HL-60/S4 (cell line): Measurements from ENCODE around the gene ADAMTS6.

Experiments used
- in situ Hi-C: fragments of 300-500 bp; cut with MboI; formaldehyde crosslinking; loops from 2 replicates; pipeline ENCODE4 v1.14.3; 2022; ENCODE audit warnings: low sequenced_read_pairs

The ADAMTS6 gene

DNA sequence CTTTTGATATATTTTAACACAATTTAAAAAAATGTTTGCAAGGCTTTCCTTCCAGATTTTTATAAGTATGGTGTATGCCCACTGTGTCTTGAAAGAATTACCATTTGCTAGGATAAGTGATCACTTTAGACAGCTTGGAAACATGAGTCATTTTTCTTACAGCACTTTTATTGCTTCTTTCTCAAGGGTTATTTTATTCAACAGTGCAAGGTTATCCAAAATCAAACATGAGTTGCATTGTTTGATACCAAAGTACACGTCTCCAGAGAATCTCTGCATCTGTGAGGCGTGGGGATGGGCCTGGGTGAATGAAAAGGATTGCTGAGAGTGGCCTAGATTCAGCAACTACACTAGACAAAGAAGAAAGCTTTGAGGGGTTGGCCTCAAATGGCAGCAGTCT lies 329.6 kb downstream of the ADAMTS6 start:
- in situ Hi-C loops = no loop called here

DNA sequence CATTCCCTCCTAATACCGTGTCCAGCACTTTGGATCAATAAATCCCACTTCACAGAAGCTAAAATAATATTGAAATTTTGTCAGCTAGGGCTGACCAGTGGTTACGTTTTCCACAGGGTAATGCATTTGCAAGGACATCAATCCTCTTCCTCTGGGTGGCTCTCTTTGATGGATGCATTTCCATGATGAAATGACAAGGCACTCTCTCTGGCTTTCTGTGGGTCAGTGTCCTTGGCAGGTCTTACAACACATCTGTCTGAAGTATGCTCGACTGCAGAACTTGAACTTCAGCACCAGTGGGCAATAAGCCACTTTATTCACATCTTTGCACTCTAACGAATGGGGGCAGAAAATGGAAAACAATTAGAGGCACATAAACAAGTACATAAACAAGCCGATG lies 330.1 kb downstream of the ADAMTS6 start:
- in situ Hi-C loops = no loop called here

DNA sequence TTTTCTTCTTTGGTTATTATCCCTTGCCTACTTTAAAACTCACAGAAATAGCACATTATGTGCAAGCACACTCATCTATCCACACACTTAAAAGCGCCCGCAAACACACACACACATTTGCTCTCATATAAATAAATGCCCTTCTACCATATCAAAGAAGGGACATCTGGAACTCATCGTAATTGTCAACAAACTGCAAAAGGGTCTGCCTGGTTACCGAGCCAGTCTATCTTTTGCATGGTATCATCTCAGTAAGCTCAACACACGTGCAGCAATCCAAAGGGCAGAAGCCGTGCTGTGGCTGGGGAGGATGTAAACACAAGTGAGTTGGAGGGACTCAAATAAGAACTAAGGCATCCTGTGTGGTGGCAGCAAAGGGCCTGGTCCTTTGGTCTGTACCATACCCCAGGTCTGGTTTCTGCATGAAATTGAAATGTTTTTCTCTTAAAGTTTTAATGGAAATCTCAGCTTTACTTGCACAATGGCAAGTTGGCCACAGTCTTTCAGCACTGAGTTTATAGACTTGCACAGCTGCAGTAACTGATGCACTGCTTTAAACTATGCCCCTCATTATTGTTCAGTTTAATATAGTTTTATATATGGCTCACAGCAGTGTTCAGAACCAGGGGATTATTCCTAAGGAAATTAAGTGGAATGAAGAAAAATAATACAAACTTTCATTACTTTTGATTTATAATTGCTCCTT lies 331.0 kb downstream of the ADAMTS6 start:
- in situ Hi-C loops = no loop called here

DNA sequence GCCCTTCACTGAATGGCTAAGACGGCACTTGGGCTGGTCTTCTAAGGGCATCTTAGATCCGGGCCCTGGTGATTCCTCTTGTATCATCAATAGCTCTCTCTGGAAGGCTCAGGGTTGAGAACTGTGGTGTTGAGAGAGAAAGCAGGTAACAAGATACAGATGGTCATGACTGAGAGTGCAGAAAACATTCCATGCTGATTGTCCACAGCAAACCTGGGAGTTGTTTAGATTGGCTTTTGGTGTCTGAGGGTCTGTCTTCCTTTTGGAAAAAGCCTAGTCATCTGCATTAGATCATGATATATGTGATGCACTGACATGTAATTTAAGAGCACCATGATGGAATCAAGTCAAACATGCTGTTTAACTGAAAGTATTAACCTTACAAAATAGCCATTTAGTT lies 331.9 kb downstream of the ADAMTS6 start:
- in situ Hi-C loops = no loop called here

DNA sequence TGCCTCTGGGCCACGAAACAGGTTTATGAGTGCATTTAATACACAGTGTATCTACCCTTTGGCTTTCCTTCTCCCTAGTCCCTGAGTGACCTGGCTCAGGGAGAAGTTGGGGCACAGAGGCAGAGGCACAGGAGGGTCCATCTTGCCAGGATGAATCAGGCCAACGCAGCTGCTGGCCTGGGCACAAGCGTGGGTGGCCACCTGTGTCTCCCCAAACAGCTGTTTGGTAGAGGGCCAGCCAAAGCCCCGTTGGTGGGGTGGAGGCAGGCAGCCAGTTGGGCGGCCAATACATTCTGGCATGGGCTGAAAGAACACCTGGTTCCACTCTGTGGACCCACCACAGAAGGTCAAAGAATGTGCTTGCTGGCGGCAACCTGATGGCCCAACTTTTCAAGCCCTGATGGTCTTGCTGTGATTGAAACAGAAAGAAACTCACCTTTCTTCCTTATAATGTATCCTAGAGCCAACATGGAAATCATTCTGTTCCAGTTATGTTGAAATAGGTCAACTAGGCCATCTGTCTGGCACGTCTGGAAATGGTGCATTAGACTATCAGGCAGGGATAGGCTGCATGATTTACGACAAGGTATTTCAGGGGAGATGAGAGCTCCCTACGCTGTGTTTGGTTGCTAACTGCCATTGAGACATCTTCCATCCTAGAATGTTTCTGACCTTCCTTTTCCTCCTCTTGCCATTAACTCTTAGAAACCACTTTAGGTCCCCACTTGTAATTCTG lies 337.4 kb downstream of the ADAMTS6 start:
- in situ Hi-C loops = no loop called here

DNA sequence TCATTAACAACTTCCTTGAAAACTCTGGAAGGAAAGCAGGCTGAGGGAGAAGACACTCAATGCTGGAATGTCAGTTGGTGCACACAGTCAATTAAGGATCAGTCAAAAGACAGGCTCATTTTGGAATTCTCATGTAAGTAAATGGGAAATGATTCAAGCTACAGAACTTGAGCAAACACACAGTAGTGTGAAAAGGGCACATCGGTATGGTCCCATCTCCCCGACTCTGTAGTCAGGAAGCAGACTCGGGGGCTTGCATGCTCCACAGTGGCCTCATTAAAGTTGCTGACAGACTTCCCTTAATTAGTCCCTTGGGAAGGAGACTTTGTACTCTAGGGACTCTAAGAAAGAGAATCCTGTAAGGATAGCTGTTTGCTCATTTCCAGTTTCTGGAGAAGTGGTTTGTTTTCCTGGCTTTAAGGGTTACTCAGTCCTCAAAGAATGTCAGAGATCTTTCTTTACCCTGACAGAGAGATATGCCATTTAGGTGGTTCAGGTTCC lies 339.2 kb downstream of the ADAMTS6 start:
- in situ Hi-C loops = no loop called here

DNA sequence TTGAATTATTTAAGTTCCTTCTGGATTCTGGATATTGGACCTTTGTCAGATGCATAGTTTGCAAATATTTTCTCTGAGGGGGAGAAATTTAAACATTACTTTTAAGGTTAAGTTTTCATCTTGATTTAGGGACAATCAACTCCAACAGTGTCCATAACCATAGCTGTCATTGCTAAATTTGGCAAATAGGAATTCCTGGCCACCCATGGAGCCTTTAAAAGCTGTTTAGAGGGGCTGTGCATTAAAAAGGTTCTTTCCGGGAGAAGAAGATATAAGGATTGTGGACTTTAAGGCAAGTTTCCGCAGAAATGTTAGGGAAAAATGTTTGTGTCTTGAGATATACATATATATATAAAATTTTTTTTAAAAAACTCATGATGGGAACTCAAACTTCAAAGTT lies 339.7 kb downstream of the ADAMTS6 start:
- in situ Hi-C loops = no loop called here

DNA sequence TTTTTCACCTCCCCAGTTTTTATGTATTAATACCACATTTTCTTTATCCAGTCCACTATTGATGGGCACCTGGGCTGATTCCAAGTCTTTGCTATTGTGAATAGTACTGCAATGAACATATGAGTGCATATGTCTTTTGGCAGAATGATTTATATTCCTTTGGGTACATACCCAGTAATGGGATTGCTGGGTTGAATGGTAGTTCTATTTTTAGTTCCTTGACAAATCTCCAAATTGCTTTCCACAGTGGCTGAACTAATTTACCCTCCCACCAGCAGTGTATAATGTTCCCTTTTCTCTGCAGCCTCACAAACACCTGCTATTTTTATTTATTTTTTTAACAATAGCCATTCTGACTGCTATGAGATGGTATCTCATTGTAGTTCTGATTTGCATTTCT lies 340.2 kb downstream of the ADAMTS6 start:
- in situ Hi-C loops = no loop called here

DNA sequence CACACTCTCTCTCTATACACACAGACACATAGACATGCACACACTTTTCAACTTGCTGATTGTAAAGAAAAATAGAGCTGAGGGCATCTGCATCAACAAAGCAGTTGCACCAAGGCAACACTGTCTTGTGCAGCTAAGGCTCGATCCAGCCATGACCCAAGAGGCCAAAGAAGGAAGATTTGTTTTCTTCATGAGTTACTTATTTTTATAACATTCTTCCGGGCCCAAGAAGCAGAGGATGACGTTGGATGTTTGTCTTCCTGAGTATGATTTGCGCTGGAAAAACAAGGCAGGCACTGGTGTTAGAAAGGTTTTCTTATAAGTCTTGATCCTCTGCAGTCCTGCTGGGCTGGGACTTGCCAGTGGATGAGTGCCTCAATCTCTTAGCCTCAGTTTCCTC lies 344.1 kb downstream of the ADAMTS6 start:
- in situ Hi-C loops = no loop called here

DNA sequence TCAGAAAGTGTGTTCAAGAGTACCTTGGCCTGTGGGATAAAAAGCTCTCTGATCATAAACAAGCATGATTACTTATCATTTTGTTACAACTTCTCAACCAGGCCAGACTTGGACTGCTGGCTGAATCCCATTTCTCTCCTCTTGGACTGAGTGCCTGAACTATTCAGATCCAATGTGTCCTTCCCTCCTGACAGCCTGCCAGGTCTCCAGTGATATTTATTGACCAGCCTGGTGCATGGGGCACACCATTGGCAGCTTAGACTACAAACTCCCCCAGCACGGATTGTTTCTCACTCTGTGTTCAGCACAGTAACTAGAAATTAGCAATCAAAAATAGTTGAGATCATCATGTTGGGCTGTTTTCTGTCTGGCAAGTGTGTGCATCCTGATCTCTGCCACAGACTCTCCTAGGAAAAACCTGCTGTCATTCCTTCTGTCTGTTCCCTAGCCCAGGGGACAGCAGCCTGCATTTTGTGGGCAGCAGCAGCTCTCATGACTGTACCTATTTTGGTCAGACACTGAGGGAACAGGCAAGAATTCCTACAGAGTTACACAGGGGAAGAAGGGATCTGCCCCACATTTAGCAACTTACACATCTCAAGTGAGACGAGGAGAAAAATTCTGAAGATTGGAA lies 348.1 kb downstream of the ADAMTS6 start:
- in situ Hi-C loops = no loop called here

DNA sequence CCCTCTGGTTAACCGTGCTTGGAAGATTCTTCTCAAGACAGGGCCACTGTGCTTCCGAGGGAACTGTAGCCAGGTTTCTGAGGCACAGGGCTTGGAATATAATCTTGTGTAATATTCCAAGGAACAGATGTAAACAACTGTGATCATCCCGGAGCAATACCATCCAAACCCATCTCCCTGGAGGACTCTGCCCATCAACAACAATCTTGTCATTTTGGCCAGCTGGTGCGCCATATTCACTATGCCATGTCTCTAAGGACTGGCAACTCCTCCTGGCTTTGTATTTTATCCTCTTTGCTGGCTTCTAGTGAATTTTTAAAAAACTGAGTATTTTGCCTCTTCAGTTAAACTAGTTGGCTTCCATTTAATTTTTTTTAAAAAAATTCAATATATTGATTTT lies 349.3 kb downstream of the ADAMTS6 start:
- in situ Hi-C loops = no loop called here

DNA sequence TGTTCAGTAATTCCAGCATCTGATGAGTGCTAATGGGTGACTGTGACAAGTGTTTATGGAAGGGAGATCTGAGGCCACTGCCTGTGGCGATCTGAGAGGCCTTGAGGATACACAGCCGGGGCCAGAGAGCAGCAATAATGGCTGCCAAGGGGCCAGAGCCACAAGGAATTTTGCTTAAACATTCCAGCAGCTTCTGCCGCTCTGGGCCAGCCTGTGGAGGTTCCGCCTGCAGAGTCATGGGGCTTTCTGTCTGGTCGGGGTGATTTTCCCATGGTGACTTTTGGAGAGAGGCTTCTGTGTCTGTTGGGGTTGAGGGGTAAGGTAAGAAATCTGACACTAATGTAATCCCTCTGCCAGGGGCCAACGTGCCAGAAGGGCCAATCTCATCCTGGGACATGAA lies 353.5 kb downstream of the ADAMTS6 start:
- in situ Hi-C loops = no loop called here

DNA sequence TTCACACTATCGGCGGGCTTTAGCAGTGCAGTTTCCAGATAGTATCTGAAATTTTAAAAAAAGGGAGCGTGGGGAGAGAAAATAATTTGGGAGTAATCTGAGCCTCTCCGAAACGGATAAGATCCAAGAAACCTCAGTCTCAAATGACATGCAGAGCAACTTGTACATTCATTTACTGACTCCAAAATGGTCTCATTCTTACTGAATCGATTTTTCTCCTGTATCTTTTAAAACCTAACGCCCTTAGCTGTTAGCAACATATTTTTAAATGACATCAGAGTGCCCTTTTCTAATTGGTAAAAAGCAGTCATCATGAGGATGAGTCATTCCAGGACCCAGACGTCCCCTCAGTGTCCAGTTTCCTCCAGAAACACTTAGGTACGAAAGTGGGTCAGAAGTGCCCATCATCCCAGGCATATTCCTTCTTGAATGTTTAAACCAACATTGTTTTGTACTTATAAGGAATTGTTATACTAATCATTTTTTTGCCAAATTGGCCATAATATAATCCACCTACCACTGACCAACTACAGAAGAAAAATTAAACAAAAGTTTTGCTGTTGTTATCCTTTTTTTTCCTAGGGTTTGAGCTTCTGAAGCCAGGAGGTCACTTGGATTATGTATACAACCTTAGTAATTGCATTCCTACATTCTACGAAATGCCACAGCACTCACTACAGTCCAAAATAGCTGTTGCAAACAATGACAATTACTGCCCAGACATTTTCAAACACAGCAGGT lies 354.4 kb downstream of the ADAMTS6 start:
- in situ Hi-C loops = no loop called here

DNA sequence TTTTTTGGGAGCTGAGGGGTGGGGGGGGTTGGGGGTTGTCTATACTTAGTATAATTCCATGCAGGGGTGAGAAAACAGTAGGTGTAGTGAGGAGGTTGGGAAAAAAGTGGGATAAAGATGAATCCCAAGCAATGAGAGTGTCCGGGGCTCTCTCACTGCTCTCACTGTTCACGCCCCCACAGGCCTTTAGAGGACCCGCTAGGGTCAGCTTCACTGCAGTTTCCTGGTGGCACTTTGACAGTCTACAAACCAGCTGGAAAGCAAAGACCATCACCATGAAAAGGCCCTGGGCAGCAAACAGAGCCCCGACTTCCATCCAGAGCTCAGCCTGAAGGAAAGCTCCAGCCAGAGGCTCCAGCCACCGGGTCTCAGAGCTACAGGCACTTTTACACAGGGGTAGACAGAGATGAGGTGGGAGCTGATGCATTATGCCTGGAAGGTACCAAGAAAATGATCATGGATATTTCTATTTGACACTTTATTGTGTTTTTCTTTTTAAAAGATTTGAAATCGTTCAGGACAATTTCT lies 355.1 kb downstream of the ADAMTS6 start:
- in situ Hi-C loops = no loop called here

DNA sequence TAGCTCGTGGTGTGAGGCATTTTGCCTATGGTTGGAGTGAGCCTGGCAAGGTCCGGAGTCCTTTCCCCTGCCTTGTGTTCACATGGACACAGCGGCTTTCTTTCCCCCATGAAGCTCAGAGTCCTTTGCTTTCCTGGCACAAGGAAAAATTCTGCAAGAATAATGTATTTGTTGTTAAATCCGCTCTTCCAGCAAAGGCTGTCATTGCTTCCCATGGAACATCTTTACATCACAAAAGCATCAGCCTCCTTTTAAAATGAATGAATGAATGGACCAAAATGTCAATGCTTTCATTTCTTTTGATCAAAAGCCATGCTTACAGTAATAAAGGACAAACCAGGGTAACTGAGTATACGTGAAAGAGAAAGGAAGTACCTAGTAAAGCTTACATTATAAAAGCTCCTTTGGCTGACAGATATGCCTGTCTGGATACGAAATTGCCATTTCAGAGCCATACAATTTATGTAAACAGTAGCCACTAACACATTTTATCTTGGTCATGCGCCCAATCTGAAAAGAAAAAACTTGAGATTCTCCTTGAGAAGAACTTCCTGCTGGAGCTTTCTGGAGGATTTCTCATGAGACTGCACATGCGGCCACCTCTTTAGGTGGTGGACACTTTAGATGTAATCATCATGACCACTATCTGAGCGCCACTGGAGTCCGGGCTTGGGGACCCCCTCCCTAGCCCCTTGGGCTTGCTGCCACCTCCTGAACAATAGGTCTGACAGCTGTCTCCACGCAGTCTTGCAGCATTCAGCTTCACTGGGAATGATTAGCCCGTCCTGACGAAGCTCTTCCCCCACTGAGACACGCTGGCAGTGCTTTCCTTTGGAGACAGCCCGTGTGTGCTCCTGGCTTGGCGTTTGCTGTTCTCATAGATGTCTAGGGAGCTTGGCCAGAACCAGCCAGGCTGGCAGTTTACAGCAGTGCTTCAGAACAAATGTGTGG lies 355.9 kb downstream of the ADAMTS6 start:
- in situ Hi-C loops = no loop called here

DNA sequence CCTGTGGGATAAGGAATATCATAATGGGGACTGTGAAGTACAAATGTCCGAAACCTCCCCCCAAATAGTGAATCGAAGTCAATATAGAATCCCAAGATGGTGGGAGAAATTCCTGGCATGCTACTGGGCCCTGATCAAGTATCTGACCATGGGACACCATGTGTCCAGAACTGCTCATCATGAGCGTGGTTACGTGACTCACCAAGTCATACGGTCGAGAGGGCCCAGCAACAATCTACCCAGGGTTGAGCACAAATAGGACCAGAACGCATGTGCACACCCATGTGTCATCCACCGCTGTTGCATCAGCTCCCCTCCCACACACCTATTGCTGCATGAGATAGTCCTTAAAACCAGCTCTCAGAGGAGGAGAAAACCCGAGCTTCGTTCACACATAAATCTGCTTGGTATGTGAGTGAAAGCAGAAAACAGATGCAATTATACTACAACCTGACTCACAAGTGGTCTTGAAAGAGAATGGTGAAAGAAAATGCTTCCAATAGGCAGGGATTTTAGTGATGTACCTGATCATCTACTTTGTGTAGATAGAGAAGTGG lies 359.8 kb downstream of the ADAMTS6 start:
- in situ Hi-C loops = no loop called here

DNA sequence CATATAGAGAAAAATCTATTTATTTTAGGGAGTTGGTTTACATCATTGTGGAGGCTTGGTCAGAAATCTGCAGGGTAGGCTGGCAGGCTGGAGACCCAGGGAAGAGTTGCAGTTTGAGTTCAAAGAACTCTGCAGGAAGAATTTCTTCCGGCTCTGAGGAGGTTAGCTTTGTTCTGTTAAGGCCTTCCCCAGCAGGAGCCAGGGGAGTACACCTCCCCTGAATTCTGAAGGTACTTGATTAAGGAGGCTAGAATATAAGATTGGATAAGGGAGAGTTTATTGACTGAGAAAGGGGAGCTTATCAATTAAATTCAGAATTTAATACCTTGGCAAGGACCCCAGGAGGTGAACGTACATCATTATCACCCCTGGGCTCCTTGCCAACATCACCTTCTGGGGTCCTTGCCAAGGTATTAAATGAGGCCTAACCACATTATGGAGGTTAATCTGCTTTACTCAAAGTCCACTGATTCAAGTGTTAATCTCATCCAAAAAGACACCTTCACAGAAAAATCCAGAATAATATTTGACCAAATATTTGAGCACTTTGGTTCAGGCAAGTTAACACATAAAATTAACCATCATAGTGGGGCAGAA lies 361.3 kb downstream of the ADAMTS6 start:
- in situ Hi-C loops = no loop called here

DNA sequence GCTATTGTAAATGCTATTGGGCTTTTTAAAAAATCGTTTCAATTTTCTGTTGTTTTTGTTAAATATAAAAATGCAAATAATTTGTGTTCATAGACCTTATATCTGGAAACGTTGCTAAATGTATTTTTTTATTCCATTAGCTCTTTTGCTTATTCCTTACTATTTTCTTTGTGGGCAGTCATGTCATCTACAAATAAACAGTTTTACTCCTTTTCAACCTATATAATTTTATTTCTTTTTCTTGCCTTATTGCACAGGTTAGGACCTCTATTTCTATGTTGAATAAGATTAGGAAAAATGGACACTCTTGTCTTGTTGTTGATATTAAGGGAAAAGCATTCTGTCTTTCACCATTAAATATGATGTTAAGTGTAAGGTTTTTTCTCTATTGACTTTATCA lies 364.2 kb downstream of the ADAMTS6 start:
- in situ Hi-C loops = no loop called here

DNA sequence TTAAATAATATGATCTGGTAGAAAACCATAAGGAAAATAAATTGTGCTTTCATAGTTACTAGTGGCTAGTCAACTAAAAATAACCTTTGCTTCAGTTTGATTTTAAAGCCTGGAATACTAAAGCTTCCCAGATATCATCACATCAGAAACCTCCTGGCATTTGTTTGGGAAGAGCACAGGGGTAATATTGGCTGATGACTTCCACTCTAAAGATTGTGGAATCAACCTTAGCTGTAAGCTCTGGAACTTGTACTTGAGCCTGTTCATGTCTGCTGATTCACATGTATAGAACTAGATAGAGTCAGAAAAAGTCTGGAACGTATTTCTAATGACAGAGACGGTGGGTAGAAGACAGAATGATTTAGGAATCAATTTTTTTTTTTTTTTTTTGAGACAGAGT lies 367.9 kb downstream of the ADAMTS6 start:
- in situ Hi-C loops = no loop called here
